IPS-15b (cell line): ENCODE results near the gene GRAP2.

ENCODE experiments used
- H3K27me3 ChIP-seq: one replicate; pipeline ENCODE4 v1.6.1; 2013; ENCODE audit warnings: low read length; ENCODE audit not compliant: control insufficient read depth, insufficient read depth
- H3K36me3 ChIP-seq: one replicate; pipeline ENCODE4 v1.6.1; 2013; ENCODE audit warnings: low read length; ENCODE audit not compliant: control insufficient read depth, insufficient read depth
- H3K4me1 ChIP-seq: one replicate; pipeline ENCODE4 v1.6.1; 2013; ENCODE audit warnings: mild to moderate bottlenecking, low read length; ENCODE audit not compliant: control insufficient read depth, insufficient read depth
- H3K4me3 ChIP-seq: one replicate; pipeline ENCODE4 v1.5.1; 2013; ENCODE audit warnings: low read depth, low read length
- H3K9ac ChIP-seq: one replicate; pipeline ENCODE4 v1.6.1; 2013; ENCODE audit warnings: low read depth, mild to moderate bottlenecking, low read length
- H3K9me3 ChIP-seq: one replicate; pipeline ENCODE4 v1.6.1; 2013; ENCODE audit warnings: mild to moderate bottlenecking, low read length; ENCODE audit not compliant: control insufficient read depth, insufficient read depth

GRAP2 gene

DNA sequence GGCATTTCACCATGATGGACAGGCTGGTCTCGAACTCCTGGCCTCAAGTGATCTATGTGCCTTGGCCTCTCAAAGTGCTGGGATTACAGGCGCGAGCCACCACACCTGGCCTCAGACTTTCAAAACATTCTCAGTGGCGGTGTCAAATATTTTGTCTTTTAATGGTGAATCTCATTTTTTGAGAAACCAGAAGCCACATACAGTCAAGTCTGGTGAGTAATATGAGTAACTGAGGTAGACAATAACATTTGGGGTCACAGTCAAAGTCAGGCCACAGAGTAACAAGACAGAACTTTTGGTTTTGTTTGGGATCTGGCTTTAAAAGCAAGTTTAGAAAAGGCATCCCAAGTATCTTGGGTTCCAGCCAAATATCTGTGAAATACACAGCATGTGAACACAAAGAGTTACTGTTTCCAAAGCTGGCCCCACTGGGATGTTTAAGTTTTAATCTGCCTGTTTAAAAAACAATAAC lies 53.7 kb downstream of the GRAP2 start:
- no peaks in the 10 kb centered on the region for H3K9me3 ChIP-seq
- no peak overlapping the region for H3K9ac ChIP-seq
- H3K27me3 ChIP-seq, result peaks cover under 1% of the 10 kb centered on the region
- no peaks in the 10 kb centered on the region for H3K36me3 ChIP-seq
- no peak overlapping the region for H3K4me3 ChIP-seq
- H3K4me1 ChIP-seq, result peaks cover under 1% of the 10 kb centered on the region

DNA sequence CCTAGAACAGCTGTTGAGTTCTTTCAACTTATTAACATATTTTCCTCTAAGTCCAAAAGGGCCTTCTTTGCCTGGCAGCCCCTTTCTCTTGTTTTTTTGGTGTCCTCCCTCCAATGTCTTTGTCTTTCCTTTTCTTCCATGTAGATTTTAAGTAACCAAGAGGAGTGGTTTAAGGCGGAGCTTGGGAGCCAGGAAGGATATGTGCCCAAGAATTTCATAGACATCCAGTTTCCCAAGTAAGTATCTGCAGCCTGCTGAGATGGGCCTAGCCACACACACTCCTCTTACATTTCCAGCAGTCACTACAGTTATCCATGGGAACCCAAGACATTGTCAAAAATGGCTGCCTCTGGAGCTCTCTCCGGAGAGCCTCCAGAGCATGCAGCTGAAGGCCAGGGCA lies 54.8 kb downstream of the GRAP2 start:
- Histone ChIP-seq H3K4me3 (no peak overlapping the region), H3K9ac (no peak overlapping the region), H3K27me3 (peaks cover 6% of the 10 kb centered on the region), H3K4me1 (peaks cover 4% of the 10 kb centered on the region), H3K9me3 (no peaks in the 10 kb centered on the region), H3K36me3 (no peaks in the 10 kb centered on the region)

DNA sequence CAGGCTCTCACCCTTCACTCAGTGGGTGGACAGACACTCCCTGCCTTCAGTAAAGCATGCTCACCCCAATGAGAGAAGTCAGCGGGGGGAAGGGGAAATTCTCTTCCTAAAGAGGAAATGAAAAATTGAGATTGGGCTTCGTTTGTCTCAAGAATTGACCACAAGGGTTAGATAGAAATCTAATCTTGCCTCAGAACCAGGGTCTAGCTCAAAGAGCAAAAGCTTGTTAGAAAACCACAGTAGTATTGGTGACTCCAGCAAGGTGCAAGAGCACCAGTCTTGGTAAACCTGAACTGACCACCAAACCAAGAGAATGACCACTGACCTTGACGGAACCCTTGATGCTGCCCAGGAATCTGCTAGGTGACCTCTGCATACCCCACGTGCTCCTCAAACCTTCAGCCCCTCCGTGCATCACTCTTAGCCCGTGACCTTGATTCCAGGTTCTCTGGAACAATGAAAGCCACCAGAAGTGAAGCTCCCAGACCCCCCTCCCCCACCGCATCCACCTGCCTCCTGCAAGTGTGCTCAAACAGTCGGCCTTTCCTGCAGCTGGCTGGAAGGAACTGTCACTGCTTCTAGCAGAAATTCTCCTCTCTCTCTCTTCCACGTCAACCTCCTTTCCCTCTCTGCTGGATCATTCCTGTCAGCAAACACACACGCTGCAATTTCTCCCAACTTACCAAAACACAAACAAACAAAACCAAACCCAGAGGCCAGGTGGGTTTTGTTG lies 56.2 kb downstream of the GRAP2 start:
- Histone ChIP-seq H3K9ac (no peak overlapping the region), H3K4me3 (no peak overlapping the region), H3K9me3 (no peaks in the 10 kb centered on the region), H3K27me3 (peaks cover 6% of the 10 kb centered on the region), H3K36me3 (no peaks in the 10 kb centered on the region), H3K4me1 (peaks cover 4% of the 10 kb centered on the region)

DNA sequence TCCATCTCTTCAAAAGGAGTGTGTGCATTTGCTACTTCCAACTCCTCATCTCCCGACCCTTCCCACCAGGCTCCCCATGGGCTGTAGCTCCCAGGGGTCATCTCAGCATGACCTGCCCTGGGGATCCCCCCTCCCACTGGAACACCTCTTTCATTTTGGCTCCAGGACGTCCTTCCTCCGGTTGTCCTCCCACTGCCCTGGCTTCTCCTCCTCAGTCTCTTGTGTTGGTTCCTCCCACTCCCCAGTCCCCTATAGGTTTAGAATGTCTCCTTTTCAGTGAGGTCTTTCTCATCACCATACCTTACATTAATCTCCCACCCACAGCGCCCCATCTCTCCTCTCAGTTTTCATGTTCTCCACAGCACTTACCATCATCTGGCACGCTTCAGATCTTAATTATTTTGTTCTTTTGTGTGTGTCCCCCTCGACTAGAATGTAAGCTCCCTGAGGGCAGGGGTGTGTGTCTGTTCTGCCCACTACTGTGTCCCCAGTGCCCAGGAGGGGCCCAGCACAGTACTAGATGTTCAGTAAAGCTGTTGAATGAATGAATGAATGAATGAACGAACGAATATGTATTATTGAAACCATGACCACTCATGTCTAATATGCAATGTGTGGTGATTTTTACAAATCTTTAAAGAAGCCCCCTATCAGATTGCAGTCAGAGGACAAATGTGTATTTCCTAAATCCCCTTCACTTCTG lies 57.3 kb downstream of the GRAP2 start:
- H3K9me3 ChIP-seq, result no peaks in the 10 kb centered on the region
- H3K9ac ChIP-seq, result no peak overlapping the region
- H3K36me3 ChIP-seq, result no peaks in the 10 kb centered on the region
- H3K4me3 ChIP-seq, result no peak overlapping the region
- H3K4me1 ChIP-seq, result peaks cover 4% of the 10 kb centered on the region
- peaks cover 6% of the 10 kb centered on the region for H3K27me3 ChIP-seq

DNA sequence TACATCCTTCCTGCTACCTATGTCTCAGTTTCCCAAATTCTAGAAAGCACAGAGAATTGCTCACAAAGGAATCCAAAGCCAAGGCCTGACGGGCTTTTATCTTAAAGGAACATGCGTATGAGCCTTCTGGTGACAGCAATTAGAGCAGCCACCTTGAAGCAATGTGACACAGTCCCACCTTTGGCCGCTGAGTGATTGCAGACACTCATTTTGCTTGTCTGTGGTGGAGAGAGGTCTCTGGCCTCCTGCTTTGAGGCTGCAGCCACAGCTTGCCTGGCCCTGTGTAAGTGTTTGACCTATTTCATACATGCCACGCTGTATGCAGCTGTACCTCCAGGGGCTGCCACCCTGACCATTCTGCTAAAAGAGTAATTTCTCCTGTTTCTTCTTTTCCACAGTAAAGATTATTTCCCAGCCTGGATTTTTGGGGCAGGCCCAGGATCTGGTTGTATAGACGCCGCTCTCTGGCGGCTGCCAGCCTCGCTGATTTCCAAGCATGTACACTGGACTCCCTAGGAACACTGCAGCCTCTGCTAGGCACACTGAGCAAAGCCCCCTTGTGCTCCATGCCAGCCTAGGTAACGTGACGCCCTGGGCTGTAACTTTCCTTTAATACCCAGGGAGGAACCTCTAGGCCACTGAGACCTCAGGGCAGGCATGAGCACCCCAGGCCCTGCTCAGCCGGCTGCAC lies 58.2 kb downstream of the GRAP2 start:
- Histone ChIP-seq H3K36me3 (no peaks in the 10 kb centered on the region), H3K27me3 (peaks cover 6% of the 10 kb centered on the region), H3K4me3 (no peak overlapping the region), H3K9ac (peak overlapping the region; percentile 37), H3K9me3 (no peaks in the 10 kb centered on the region), H3K4me1 (peaks cover 4% of the 10 kb centered on the region)

DNA sequence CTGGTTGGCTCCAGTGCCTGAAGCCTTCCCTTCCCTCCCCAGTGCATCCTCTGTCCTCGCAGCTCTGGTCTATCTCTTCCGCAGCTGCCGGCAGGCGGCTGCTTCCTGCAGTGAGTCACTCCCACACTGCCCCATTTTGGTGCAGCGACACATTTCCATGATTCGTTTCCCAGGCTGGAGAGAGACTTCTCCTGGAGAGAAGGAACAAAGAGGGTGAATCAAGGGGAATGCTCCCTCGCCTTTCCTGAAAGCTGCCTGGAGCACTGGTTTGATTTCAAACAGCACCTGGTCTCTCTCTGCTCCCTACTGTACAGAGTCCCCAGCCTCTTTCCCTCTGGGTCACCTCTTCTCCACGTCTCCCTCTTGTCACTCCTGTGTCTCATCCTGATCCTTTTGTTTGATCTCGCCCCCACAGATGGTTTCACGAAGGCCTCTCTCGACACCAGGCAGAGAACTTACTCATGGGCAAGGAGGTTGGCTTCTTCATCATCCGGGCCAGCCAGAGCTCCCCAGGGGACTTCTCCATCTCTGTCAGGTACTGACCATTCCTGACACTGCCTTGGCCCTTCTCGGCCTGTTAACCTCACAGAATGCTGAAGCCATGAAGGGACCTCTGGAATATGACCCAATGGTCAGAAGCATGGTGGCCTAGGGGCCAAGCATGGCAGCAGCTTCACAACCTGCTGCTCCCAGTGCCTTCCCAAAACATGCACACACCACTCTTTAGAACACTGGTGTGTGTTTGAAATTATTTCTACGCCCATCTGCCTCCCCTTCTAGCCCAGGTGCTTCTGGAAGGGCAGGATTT lies 59.0 kb downstream of the GRAP2 start, which contains the start of gene TMA7B:
TMA7B (plus strand) TSS at position 758 of the 808 bp plus-strand sequence. CDS start 3,978 bp downstream, outside the sequence.
- H3K4me3 ChIP-seq, result no peak within 1 kb of the TSS
- peaks cover 6% of the 10 kb centered on the region for H3K27me3 ChIP-seq
- peak within 1 kb of the TSS; percentile 37 for H3K9ac ChIP-seq
- no peaks in the 10 kb centered on the region for H3K36me3 ChIP-seq
- peaks cover 4% of the 10 kb centered on the region for H3K4me1 ChIP-seq
- H3K9me3 ChIP-seq, result no peaks in the 10 kb centered on the region

DNA sequence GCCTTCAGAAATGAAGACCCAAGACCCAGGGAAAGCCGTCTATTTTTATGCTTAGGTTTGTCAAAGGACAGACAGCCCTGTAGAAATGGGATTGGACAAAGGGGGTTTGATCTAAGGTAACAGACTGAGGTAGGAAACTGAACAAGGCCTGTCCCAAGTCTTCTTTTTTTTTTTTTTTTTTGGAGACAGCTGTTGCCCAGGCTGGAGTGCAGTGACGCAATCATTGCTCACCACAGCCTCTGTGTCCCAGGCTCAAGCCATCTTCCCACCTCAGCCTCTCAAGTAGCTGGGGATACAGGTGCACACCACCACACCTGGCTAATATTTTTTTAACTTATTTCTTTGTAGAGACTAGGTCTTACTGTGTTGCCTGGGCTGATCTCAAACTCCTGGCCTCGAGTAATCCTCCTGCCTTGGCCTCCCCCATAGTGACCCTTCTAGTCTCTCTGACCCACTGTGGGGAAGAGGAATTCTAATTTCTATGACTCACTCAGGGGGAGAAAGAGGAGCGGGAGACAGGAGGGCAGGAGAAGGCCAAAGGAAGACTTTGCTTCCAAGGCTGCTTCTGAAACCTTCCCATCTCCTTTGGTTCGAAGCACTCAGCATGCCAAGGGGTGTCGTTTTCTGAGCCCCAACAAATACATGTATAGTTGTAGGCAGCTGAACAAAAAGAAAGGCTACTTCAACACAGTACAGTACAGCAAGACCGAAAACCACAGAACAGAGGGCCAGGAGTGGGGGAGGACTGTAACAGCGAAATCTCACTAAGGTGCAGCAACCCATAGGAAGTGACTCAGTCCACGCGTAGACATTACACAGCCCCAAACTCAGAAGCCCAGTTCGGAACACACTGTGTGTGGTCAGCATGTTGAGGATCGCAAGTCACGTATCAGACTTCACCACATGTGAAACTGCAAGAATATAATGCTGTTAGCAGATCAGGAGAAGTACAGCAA lies 60.2 kb downstream of the GRAP2 start:
- peaks cover 6% of the 10 kb centered on the region for H3K27me3 ChIP-seq
- no peaks in the 10 kb centered on the region for H3K36me3 ChIP-seq
- H3K4me1 ChIP-seq, result peaks cover 4% of the 10 kb centered on the region
- no peak overlapping the region for H3K4me3 ChIP-seq
- H3K9ac ChIP-seq, result no peak overlapping the region
- H3K9me3 ChIP-seq, result no peaks in the 10 kb centered on the region

DNA sequence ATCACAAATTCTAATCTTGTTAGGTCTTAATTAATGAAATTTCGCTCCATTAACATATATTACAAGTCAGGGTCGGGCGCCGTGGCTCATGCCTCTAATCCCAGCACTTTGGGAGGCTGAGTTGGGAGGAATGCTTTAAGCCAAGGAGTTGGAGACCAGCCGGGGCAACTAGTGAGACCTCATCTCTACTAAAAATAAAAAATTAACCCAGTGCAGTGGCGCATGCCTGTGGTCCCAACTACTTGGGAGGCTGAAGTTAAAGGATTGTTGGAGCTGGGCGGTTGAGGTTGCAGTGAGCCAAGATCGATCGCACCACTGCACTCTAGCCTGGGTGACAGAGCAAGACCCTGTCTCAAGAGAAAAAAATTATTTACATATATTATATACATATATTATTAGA lies 61.2 kb downstream of the GRAP2 start:
- H3K9me3 ChIP-seq, result no peaks in the 10 kb centered on the region
- H3K36me3 ChIP-seq, result no peaks in the 10 kb centered on the region
- no peak overlapping the region for H3K4me3 ChIP-seq
- H3K4me1 ChIP-seq, result peaks cover 4% of the 10 kb centered on the region
- no peak overlapping the region for H3K9ac ChIP-seq
- peaks cover 6% of the 10 kb centered on the region for H3K27me3 ChIP-seq

DNA sequence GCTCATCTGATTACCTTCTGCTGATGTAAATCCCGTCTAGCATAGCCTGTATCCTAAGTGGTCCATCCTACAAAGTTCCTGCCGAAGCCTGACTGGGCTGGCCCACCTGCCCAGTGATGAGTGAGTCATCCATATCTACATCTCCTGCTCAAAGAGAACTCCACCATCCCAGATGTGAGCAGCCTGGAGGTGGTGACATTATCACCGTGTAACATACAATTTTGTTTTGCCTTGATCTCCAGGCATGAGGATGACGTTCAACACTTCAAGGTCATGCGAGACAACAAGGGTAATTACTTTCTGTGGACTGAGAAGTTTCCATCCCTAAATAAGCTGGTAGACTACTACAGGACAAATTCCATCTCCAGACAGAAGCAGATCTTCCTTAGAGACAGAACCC lies 64.9 kb downstream of the GRAP2 start:
- Histone ChIP-seq H3K9ac (no peak overlapping the region), H3K27me3 (no peaks in the 10 kb centered on the region), H3K4me1 (peaks cover 7% of the 10 kb centered on the region), H3K4me3 (no peak overlapping the region), H3K9me3 (no peaks in the 10 kb centered on the region), H3K36me3 (no peaks in the 10 kb centered on the region)

DNA sequence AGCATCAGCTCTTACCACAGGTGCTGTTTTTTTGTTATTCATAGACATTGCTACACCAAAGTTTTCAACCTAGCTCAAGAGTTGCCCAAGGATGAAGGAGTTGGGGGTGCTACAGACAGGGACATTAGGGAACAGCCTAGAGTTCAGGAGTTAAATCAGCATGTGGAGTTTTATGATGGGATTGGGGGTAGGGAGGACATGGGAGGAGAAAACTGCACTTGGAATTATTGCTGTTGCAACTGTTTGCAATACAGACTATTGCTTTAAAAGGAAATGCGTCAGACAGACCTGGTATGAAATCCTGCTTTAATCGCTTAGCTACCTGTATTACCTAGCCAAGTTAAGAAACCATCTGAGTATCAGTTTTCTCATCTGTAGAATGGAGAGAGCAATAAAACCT lies 65.6 kb downstream of the GRAP2 start:
- H3K9ac ChIP-seq, result no peak overlapping the region
- H3K27me3 ChIP-seq, result no peaks in the 10 kb centered on the region
- no peak overlapping the region for H3K4me3 ChIP-seq
- no peaks in the 10 kb centered on the region for H3K9me3 ChIP-seq
- no peaks in the 10 kb centered on the region for H3K36me3 ChIP-seq
- H3K4me1 ChIP-seq, result peaks cover 7% of the 10 kb centered on the region
